GM21825 (cell line): ENCODE measurements around the gene ZNF593OS.

Experiments used
- ATAC-seq: cut with Tn5 transposase; IDR thresholded peaks from one replicate; pipeline ENCODE4 v1.9.1; 2021; ENCODE audit warnings: mild to moderate bottlenecking, moderate library complexity; ENCODE audit not compliant: unreplicated experiment

ZNF593OS gene

GRCh38 chr1:26171084-26172072, at the start of gene ZNF593OS:
ZNF593OS (minus strand) TSS chr1:26171832; CDS start chr1:26171661, 171 bp downstream.
- ATAC-seq = no peak

- no peak for ATAC-seq
These were observed 49.5 kb upstream of the ZNF593OS start for GRCh38 chr1:26221094-26221493.

GRCh38 chr1:26220199-26220912, 48.7 kb upstream of the ZNF593OS start:
- no peak for ATAC-seq

- ATAC-seq = no peak
These were observed 47.4 kb upstream of the ZNF593OS start for GRCh38 chr1:26218906-26219494.

GRCh38 chr1:26215246-26215645, 43.6 kb upstream of the ZNF593OS start:
- ATAC-seq = no peak

GRCh38 chr1:26213335-26213905, 41.8 kb upstream of the ZNF593OS start:
- no peak for ATAC-seq

- no peak for ATAC-seq
These were observed 41.1 kb upstream of the ZNF593OS start for GRCh38 chr1:26212726-26213125.

GRCh38 chr1:26210147-26210870, 38.7 kb upstream of the ZNF593OS start:
- ATAC-seq = no peak

- ATAC-seq = no peak
These were observed 32.1 kb upstream of the ZNF593OS start for GRCh38 chr1:26203642-26204318.

GRCh38 chr1:26200413-26200812, 28.8 kb upstream of the ZNF593OS start:
- no peak for ATAC-seq

- no peak for ATAC-seq
These were observed 26.2 kb upstream of the ZNF593OS start for GRCh38 chr1:26197813-26198212.

- ATAC-seq = no peak
These were observed 25.7 kb upstream of the ZNF593OS start for GRCh38 chr1:26197301-26197700.

GRCh38 chr1:26195805-26196204, 24.2 kb upstream of the ZNF593OS start:
- no peak for ATAC-seq

- ATAC-seq = no peak
These were observed 20.1 kb upstream of the ZNF593OS start for GRCh38 chr1:26191739-26192138.

- ATAC-seq = no peak
These were observed 18.8 kb upstream of the ZNF593OS start, which contains the start of gene CATSPER4 for GRCh38 chr1:26190373-26190987. CATSPER4 (plus strand) TSS chr1:26190602; CDS start chr1:26190628, 26 bp downstream.

GRCh38 chr1:26189751-26190275, 18.2 kb upstream of the ZNF593OS start:
- ATAC-seq = no peak

- no peak for ATAC-seq
These were observed 17.7 kb upstream of the ZNF593OS start for GRCh38 chr1:26189331-26189730.

- no peak for ATAC-seq
These were observed 16.8 kb upstream of the ZNF593OS start for GRCh38 chr1:26188477-26188876.

GRCh38 chr1:26187882-26188281, 16.2 kb upstream of the ZNF593OS start:
- ATAC-seq = no peak
